ENCODE measurements around the gene TMCO2. TPM values are rescaled to one million over a fixed set of nuclear protein-coding genes. Genes with fewer than 3 reads are reported as not detected.

TMCO2 gene
- polyA plus RNA-seq, 4 donors = not detected

DNA sequence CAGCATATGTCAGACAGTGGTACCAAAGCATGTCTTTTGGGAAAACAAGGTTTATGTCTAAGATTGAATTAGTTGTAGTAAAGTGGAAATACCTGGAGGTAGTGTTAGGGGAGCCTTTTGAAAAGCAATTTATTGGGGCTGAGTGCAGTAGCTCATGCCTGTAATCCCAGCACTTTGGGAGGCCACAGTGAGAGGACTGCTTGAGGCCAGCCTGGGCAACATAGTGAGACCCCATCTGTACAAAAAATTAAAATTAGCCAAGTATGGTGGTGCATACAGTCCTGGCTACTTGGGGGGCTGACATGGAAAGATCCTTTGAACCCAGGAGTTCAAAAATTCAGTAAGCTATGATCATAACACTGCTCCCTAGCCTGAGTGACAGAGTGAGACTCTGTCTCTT is 17.6 kb downstream of the TMCO2 start:
- FAIRE-seq = no peak
- H3K36me3 ChIP-seq (ENCODE audit: control insufficient read depth in 3 of 3, insufficient read depth in 2 of 3, low read depth in 1 of 3, low read length in 3 of 3) = peaks cover 4 to 37% (median 27%) of the 10 kb centered on the region in 3 donors

DNA sequence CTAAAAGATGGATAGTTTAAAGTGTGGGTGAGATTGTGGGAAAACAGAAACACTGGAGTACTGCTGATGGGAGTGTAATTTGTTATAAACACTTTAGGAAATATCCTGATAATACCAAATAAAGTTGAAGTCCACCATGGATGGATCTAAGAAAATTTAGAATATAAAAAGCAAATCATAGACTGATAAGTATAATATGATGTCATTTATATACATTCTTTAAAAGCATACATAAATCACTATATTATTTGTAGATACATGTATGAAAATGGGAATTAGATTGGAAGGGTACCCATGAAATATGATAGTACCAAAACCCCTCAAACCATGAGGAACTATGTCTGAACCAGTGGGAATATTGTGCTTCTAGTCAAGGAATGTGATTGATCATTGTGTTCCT is 18.2 kb downstream of the TMCO2 start:
- DNase-seq = no peak
- H3K36me3 ChIP-seq (ENCODE audit: control insufficient read depth in 3 of 3, insufficient read depth in 2 of 3, low read depth in 1 of 3, low read length in 3 of 3) = peaks cover 7 to 41% (median 25%) of the 10 kb centered on the region in 3 donors

More for the DNA sequence above, 17.6 kb downstream of the TMCO2 start:
- H3K9me3 ChIP-seq (ENCODE audit: control insufficient read depth in 2 of 2, insufficient read depth in 1 of 2, low read depth in 1 of 2, low read length in 1 of 2) = no peaks in the 10 kb centered on the region
- no peak for DNase-seq
- no peak overlapping the region for H3K27ac ChIP-seq (ENCODE audit: low read depth in 1 of 3, low read length in 2 of 3)
- H3K27me3 ChIP-seq (ENCODE audit: control insufficient read depth in 3 of 3, insufficient read depth in 3 of 3, low read length in 3 of 3) = no peaks in the 10 kb centered on the region
- H3K4me3 ChIP-seq (ENCODE audit: low read depth in 1 of 3, low read length in 3 of 3) = no peak overlapping the region
- H3K4me1 ChIP-seq (ENCODE audit: control insufficient read depth in 3 of 3, insufficient read depth in 2 of 3, low read depth in 1 of 3, low read length in 2 of 3) = no peaks in the 10 kb centered on the region

DNA sequence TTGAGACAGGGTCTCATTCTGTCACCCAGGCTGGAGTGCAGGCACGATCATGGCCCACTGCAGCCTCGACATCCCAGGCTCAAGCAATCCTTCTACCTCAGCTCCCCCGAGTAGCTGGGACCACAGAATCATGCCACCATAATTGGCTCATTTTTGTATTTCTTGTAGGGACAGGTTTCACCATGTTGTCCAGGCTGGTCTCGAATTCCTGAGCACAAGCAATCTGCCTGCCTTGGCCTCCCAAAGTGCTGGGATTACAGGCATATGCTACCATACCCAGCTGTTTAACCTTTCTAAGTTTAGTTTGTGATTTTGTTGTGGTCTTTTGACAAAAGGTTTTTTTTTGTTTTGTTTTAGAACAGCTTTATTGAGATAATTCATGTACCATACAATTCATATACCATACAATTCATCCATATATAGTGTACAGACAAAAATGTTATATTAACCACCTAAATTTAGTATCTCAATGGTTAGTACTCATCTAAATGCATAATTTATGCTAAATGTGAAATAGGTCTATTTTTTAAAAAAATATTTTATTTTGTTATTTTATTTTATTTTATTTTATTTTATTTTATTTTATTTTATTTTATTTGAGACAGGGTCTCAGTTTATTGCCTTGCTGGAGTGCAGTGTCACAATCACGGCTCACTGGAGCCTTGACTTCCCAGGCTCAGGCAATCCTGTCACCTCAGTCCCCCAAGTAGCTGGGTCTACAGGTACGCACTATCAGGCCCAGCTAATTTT is 19.2 kb downstream of the TMCO2 start:
- Histone ChIP-seq H3K9me3 (ENCODE audit: control insufficient read depth in 2 of 2, insufficient read depth in 1 of 2, low read depth in 1 of 2, low read length in 1 of 2) (no peaks in the 10 kb centered on the region), H3K27ac (ENCODE audit: low read depth in 1 of 3, low read length in 2 of 3) (no peak overlapping the region), H3K4me1 (ENCODE audit: control insufficient read depth in 3 of 3, insufficient read depth in 2 of 3, low read depth in 1 of 3, low read length in 2 of 3) (no peaks in the 10 kb centered on the region), H3K4me3 (ENCODE audit: low read depth in 1 of 3, low read length in 3 of 3) (no peak overlapping the region), H3K36me3 (ENCODE audit: control insufficient read depth in 3 of 3, insufficient read depth in 2 of 3, low read depth in 1 of 3, low read length in 3 of 3) (peaks cover 8 to 35% (median 20%) of the 10 kb centered on the region in 3 donors), H3K27me3 (ENCODE audit: control insufficient read depth in 3 of 3, insufficient read depth in 3 of 3, low read length in 3 of 3) (no peaks in the 10 kb centered on the region)
- 93 to 95% (median 95%) methylated on average over 6 of the region's 6 CpGs for WGBS, 3 donors
- DNase-seq (no peak), FAIRE-seq (no peak)

More for the DNA sequence above, 18.2 kb downstream of the TMCO2 start:
- Histone ChIP-seq H3K9me3 (ENCODE audit: control insufficient read depth in 2 of 2, insufficient read depth in 1 of 2, low read depth in 1 of 2, low read length in 1 of 2) (no peaks in the 10 kb centered on the region), H3K4me3 (ENCODE audit: low read depth in 1 of 3, low read length in 3 of 3) (no peak overlapping the region), H3K27me3 (ENCODE audit: control insufficient read depth in 3 of 3, insufficient read depth in 3 of 3, low read length in 3 of 3) (no peaks in the 10 kb centered on the region), H3K27ac (ENCODE audit: low read depth in 1 of 3, low read length in 2 of 3) (no peak overlapping the region), H3K4me1 (ENCODE audit: control insufficient read depth in 3 of 3, insufficient read depth in 2 of 3, low read depth in 1 of 3, low read length in 2 of 3) (no peaks in the 10 kb centered on the region)
- no peak for FAIRE-seq

DNA sequence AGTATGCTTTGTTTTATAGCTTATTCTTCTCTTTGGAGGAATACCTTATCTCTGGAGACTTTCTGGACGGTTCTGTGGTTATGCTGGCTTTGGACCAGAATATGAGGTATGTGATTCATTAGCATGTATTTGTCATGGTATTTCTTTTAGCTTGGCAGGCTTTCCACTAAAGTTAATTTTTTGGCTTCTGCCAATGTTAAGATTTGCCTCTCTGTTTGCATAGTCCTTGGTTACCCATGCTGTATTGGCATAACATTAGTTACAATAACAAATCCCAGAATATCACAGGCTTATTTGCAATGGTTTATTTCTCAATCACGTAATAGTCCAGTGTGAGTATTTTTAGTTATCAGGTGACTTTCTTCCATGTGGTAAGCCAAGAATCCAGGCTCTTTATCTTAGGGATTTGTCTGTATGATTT is 20.0 kb downstream of the TMCO2 start:
- no peak overlapping the region for H3K27ac ChIP-seq (ENCODE audit: low read depth in 1 of 3, low read length in 2 of 3)
- no peaks in the 10 kb centered on the region for H3K9me3 ChIP-seq (ENCODE audit: control insufficient read depth in 2 of 2, insufficient read depth in 1 of 2, low read depth in 1 of 2, low read length in 1 of 2)
- H3K27me3 ChIP-seq (ENCODE audit: control insufficient read depth in 3 of 3, insufficient read depth in 3 of 3, low read length in 3 of 3) = no peaks in the 10 kb centered on the region
- no peak for FAIRE-seq
- peaks cover 8 to 35% (median 18%) of the 10 kb centered on the region in 3 donors for H3K36me3 ChIP-seq (ENCODE audit: control insufficient read depth in 3 of 3, insufficient read depth in 2 of 3, low read depth in 1 of 3, low read length in 3 of 3)
- H3K4me3 ChIP-seq (ENCODE audit: low read depth in 1 of 3, low read length in 3 of 3) = no peak overlapping the region
- no peaks in the 10 kb centered on the region for H3K4me1 ChIP-seq (ENCODE audit: control insufficient read depth in 3 of 3, insufficient read depth in 2 of 3, low read depth in 1 of 3, low read length in 2 of 3)
- no peak for DNase-seq
- 72 to 78% (median 75%) methylated on average over 2 of the region's 2 CpGs for WGBS, 3 donors

DNA sequence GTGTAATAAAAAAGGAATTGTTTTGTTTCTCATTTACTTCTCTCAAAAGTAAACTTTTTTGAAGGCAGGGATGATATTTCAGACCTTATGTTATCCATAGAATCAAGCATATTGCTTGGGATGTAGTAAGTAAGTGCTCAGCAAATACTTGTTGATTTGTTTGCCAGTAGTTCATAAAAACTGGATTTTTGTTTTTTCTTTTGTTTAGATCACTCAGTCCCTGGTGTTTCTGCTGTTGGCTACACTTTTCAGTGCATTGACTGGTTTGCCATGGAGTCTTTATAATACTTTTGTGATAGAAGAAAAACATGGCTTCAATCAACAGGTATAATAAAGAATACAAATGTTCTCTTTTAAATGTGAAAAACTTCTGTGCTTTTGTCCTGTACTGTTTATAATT is 20.5 kb downstream of the TMCO2 start:
- DNase-seq (no peak), FAIRE-seq (no peak)
- H3K4me3 ChIP-seq (ENCODE audit: low read depth in 1 of 3, low read length in 3 of 3) = no peak overlapping the region
- H3K9me3 ChIP-seq (ENCODE audit: control insufficient read depth in 2 of 2, insufficient read depth in 1 of 2, low read depth in 1 of 2, low read length in 1 of 2) = no peaks in the 10 kb centered on the region
- no peak overlapping the region for H3K27ac ChIP-seq (ENCODE audit: low read depth in 1 of 3, low read length in 2 of 3)
- H3K36me3 ChIP-seq (ENCODE audit: control insufficient read depth in 3 of 3, insufficient read depth in 2 of 3, low read depth in 1 of 3, low read length in 3 of 3) = peaks cover 6 to 35% (median 18%) of the 10 kb centered on the region in 3 donors
- no peaks in the 10 kb centered on the region for H3K4me1 ChIP-seq (ENCODE audit: control insufficient read depth in 3 of 3, insufficient read depth in 2 of 3, low read depth in 1 of 3, low read length in 2 of 3)
- H3K27me3 ChIP-seq (ENCODE audit: control insufficient read depth in 3 of 3, insufficient read depth in 3 of 3, low read length in 3 of 3) = no peaks in the 10 kb centered on the region

DNA sequence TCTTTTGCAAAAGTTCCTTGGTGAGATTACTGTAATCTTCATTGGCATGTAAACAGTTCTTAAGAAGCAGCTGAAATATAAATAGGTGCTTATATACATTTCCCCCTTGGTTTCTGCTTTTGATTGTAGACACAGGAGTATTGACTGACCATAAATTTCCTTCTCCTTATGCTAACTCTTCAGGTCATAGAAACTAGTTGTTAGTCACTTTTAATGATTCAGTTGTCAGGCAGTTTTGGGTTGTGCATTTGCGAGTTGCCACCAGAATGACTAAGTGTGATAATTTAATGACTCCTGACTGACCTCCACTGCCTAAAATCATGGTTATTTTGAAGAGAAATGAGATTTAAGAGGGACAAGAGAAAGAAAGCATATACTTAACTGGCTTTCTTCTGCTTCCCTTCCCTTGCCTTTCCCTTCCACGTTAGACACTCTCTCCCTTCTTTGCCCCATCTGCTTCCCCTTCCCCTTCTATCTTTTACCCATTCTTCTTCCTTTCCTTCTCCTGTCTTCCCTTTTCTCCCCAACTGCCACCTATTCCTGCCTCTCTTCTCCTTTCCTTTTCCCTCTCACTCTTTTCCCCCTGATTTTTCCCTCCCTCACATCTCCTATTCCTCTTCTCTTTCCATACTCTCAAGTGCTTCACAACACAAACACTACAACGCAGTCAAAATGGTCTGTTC is 22.6 kb downstream of the TMCO2 start:
- H3K36me3 ChIP-seq (ENCODE audit: control insufficient read depth in 3 of 3, insufficient read depth in 2 of 3, low read depth in 1 of 3, low read length in 3 of 3) = peaks cover 10 to 29% (median 17%) of the 10 kb centered on the region in 3 donors

DNA sequence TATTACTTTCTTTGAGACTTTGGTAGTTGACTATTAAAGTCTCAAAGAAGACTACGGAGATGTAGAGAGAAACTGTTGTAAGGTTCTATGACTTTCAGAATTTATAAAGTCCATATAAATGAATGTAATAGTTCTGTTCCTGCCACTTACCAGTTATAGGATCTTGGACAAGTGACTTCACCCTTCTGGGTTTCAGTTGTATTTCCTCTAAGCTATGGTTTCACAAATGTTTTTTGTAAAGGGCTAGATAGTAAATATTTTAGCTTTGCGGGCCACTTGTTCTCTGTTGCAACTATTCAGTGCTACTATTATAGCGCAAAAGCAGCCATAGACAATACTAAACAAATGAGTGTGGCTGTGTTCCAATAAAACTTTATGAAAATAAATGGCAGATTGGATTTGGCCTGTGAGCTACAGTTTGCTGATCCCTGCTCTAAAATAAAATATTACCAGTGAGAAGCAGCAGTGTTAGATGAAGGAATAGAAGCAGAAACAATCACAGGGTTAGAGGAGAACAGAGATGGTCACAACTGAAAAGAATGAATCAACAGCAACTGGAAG is 25.0 kb downstream of the TMCO2 start:
- Histone ChIP-seq H3K27ac (ENCODE audit: low read depth in 1 of 3, low read length in 2 of 3) (no peak overlapping the region), H3K4me1 (ENCODE audit: control insufficient read depth in 3 of 3, insufficient read depth in 2 of 3, low read depth in 1 of 3, low read length in 2 of 3) (peaks cover 0 to 7% (median 2%) of the 10 kb centered on the region in 3 donors), H3K36me3 (ENCODE audit: control insufficient read depth in 3 of 3, insufficient read depth in 2 of 3, low read depth in 1 of 3, low read length in 3 of 3) (peaks cover 8 to 24% (median 10%) of the 10 kb centered on the region in 3 donors), H3K27me3 (ENCODE audit: control insufficient read depth in 3 of 3, insufficient read depth in 3 of 3, low read length in 3 of 3) (no peaks in the 10 kb centered on the region), H3K9me3 (ENCODE audit: control insufficient read depth in 2 of 2, insufficient read depth in 1 of 2, low read depth in 1 of 2, low read length in 1 of 2) (no peaks in the 10 kb centered on the region), H3K4me3 (ENCODE audit: low read depth in 1 of 3, low read length in 3 of 3) (no peak overlapping the region)
- no peak for FAIRE-seq
- 89 to 97% (median 93%) methylated on average over 3 of the region's 3 CpGs for WGBS, 3 donors
- DNase-seq = no peak

More for the DNA sequence above, 22.6 kb downstream of the TMCO2 start:
- Histone ChIP-seq H3K27me3 (ENCODE audit: control insufficient read depth in 3 of 3, insufficient read depth in 3 of 3, low read length in 3 of 3) (no peaks in the 10 kb centered on the region), H3K27ac (ENCODE audit: low read depth in 1 of 3, low read length in 2 of 3) (no peak overlapping the region), H3K4me1 (ENCODE audit: control insufficient read depth in 3 of 3, insufficient read depth in 2 of 3, low read depth in 1 of 3, low read length in 2 of 3) (peaks cover 0 to 7% (median 2%) of the 10 kb centered on the region in 3 donors), H3K9me3 (ENCODE audit: control insufficient read depth in 2 of 2, insufficient read depth in 1 of 2, low read depth in 1 of 2, low read length in 1 of 2) (no peaks in the 10 kb centered on the region), H3K4me3 (ENCODE audit: low read depth in 1 of 3, low read length in 3 of 3) (no peak overlapping the region)
- DNase-seq (no peak), FAIRE-seq (no peak)
- WGBS, 3 donors = 60 to 71% (median 65%) methylated on average over 3 of the region's 3 CpGs

DNA sequence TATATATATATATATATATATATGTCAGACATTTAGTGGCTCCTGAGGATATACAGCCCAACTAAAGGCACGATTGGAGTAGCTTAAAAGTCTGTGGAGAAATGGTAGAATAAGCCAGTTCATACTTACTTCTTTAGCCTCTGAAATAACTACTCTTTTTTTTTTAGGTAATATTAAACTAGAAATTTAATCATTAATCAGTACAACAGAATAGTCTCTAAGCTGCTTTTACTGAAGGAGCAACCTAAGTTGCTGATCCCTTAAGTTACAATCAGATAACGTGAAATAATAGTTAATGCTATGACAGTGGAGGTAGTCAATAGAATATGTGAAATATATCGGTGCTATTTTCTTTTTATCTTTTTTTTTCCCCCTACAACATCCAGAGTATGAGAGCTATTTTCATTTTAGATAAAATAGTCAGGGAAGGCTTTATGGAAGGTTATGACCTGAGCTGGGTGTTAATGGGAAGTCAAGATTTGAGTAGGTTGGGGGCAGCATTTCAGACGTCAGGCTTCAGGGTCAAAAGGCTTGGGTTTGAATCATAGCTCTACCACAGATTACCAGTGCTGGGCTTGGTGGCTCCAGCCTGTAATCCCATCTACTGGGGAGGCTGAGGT is 25.9 kb downstream of the TMCO2 start:
- Histone ChIP-seq H3K27me3 (ENCODE audit: control insufficient read depth in 3 of 3, insufficient read depth in 3 of 3, low read length in 3 of 3) (no peaks in the 10 kb centered on the region), H3K27ac (ENCODE audit: low read depth in 1 of 3, low read length in 2 of 3) (peak overlapping the region in 1 of 3 donors; percentile 51), H3K4me3 (ENCODE audit: low read depth in 1 of 3, low read length in 3 of 3) (no peak overlapping the region), H3K9me3 (ENCODE audit: control insufficient read depth in 2 of 2, insufficient read depth in 1 of 2, low read depth in 1 of 2, low read length in 1 of 2) (no peaks in the 10 kb centered on the region), H3K36me3 (ENCODE audit: control insufficient read depth in 3 of 3, insufficient read depth in 2 of 3, low read depth in 1 of 3, low read length in 3 of 3) (peaks cover 5 to 22% (median 8%) of the 10 kb centered on the region in 3 donors), H3K4me1 (ENCODE audit: control insufficient read depth in 3 of 3, insufficient read depth in 2 of 3, low read depth in 1 of 3, low read length in 2 of 3) (peaks cover 0 to 7% (median 2%) of the 10 kb centered on the region in 3 donors)
- DNase-seq = peak; percentile 34
- WGBS, 3 donors = 27 to 57% (median 40%) methylated on average over 4 of the region's 4 CpGs
- no peak for FAIRE-seq

All from small intestine (tissue), 7 donors.